GM19468 (cell line): ENCODE measurements around the gene GPR78.

Source experiments
- ATAC-seq: cut with Tn5 transposase; IDR thresholded peaks from one replicate; pipeline ENCODE4 v1.9.1; 2021; ENCODE audit warnings: mild to moderate bottlenecking, moderate library complexity, moderate number of reproducible peaks; ENCODE audit not compliant: unreplicated experiment; ENCODE audit errors: extremely low read depth

GPR78 gene

GRCh38 chr4:8598391-8599090 is 18.3 kb downstream of the GPR78 start:
- no peak for ATAC-seq

GRCh38 chr4:8599091-8599460 is 18.9 kb downstream of the GPR78 start:
- ATAC-seq, result no peak

GRCh38 chr4:8599657-8600056 is 19.5 kb downstream of the GPR78 start:
- ATAC-seq, result no peak

- ATAC-seq, result no peak
Measured at GRCh38 chr4:8600266-8600665, 20.1 kb downstream of the GPR78 start.

GRCh38 chr4:8600686-8601085 is 20.5 kb downstream of the GPR78 start:
- no peak for ATAC-seq

GRCh38 chr4:8601086-8601485 is 20.9 kb downstream of the GPR78 start:
- ATAC-seq, result no peak

- no peak for ATAC-seq
Measured at GRCh38 chr4:8601556-8601955, 21.4 kb downstream of the GPR78 start.

GRCh38 chr4:8602686-8603430 is 22.7 kb downstream of the GPR78 start:
- no peak for ATAC-seq

- no peak for ATAC-seq
Measured at GRCh38 chr4:8603931-8604330, 23.7 kb downstream of the GPR78 start.

- ATAC-seq, result no peak
Measured at GRCh38 chr4:8605289-8605688, 25.1 kb downstream of the GPR78 start.

- ATAC-seq, result no peak
Measured at GRCh38 chr4:8606476-8606875, 26.3 kb downstream of the GPR78 start.

- no peak for ATAC-seq
Measured at GRCh38 chr4:8606966-8607365, 26.8 kb downstream of the GPR78 start.

GRCh38 chr4:8607603-8608481 is 27.6 kb downstream of the GPR78 start:
- no peak for ATAC-seq

- no peak for ATAC-seq
Measured at GRCh38 chr4:8608714-8609391, 28.7 kb downstream of the GPR78 start.

GRCh38 chr4:8609406-8609805 is 29.2 kb downstream of the GPR78 start:
- ATAC-seq, result no peak

- no peak for ATAC-seq
Measured at GRCh38 chr4:8609824-8610350, 29.7 kb downstream of the GPR78 start.

- no peak for ATAC-seq
Measured at GRCh38 chr4:8610858-8611616, 30.8 kb downstream of the GPR78 start.

- ATAC-seq, result no peak
Measured at GRCh38 chr4:8612646-8613045, 32.5 kb downstream of the GPR78 start.
